ENCODE results near the gene MAG.
"Not testable (repeated sequence)": the region's sequence is repeated elsewhere in the genome, so short reads cannot be mapped to it uniquely, and the experiment has no call there.

GRCh38 chr19:35285465-35285864, 6.5 kb upstream of the MAG start:
- TF ChIP-seq CTCF (conservative IDR thresholded peaks at IDR 0.05; ENCODE audit: low read length); EZH2phosphoT487 (IDR thresholded peaks at IDR 0.05; ENCODE audit: borderline replicate concordance): not testable (repeated sequence)
